ENCODE data around the gene EGFL6.

Gene EGFL6

DNA sequence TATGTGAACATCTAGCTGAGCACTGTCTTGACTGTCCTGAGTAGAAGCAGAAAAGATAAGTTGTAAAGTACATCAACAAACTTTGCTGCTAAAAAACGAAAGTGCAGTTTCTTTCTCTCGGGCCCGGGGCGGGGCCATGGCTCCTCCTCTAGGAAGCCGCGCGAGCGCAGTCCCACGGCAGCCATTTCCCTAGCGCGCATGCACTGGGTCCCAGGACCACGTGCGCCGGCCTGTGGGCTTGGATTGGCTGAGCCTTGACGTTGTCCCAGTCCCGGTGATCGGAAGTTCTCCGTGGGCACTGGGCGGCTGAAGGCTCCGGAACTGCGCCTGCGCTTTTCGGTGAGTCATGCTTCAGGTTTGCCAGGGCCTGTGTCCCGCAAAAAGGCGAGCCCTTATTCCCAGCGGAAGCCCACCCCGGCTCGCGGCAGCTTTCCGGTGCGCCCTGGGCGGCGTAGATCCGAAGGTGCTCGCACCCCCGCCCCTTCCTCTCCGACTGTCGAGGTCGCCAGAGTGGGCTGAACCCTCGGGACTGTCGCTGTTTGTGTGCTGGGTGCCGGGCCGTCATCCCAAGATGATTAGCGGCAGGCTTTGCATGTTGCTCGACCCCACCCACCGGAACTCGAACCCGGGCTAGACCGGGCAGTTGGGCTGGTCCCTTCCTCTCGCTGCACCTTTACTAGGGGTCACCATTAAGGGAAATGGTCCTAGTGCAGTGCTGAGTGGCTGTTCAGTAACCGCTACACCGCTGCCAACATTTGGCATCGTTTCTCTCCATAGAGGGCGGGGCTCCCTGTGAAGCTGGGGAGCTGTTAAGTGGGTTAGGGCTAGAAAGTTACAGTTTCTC lies 83.7 kb downstream of the EGFL6 start, which contains the start of gene TCEANC:
TSS of gene TCEANC (plus strand) at position 292 of the 844 bp plus-strand sequence. CDS start 9,368 bp downstream, outside the sequence.
- no peaks in the 10 kb centered on the region for H3K27me3 ChIP-seq (ENCODE audit: control insufficient read depth, low read length)
- peak within 1 kb of the TSS; percentile 68 for H3K4me2 ChIP-seq (ENCODE audit: low read length)
- 0 out of 2 replicates have a peak, but pooled peaks cover under 1% of the 10 kb centered on the region for H3F3A ChIP-seq (ENCODE audit: control insufficient read depth, insufficient read depth)
- H3K27ac ChIP-seq (ENCODE audit: low read depth, low read length), result peak within 1 kb of the TSS; percentile 68
- H4K20me1 ChIP-seq (ENCODE audit: control insufficient read depth, insufficient read depth, low read depth, low read length), result no peaks in the 10 kb centered on the region
- peak within 1 kb of the TSS; percentile 92 for H3K4me3 ChIP-seq (ENCODE audit: low read length)
- H3K36me3 ChIP-seq (ENCODE audit: control insufficient read depth, low read length), result no peaks in the 10 kb centered on the region; the same call in 1 of the 2 replicates
- peaks cover 24% of the 10 kb centered on the region for H3K4me1 ChIP-seq (ENCODE audit: control insufficient read depth, low read length)
- H3K9me2 ChIP-seq (replicated peaks; ENCODE audit: control insufficient read depth, low read length), result no peaks in the 10 kb centered on the region
- H3K79me2 ChIP-seq (ENCODE audit: control insufficient read depth, low read length), result peaks cover 19% of the 10 kb centered on the region
- no peaks in the 10 kb centered on the region for H3K9me3 ChIP-seq (ENCODE audit: control insufficient read depth, insufficient read depth, low read length)
- TF ChIP-seq, protein P1, sequence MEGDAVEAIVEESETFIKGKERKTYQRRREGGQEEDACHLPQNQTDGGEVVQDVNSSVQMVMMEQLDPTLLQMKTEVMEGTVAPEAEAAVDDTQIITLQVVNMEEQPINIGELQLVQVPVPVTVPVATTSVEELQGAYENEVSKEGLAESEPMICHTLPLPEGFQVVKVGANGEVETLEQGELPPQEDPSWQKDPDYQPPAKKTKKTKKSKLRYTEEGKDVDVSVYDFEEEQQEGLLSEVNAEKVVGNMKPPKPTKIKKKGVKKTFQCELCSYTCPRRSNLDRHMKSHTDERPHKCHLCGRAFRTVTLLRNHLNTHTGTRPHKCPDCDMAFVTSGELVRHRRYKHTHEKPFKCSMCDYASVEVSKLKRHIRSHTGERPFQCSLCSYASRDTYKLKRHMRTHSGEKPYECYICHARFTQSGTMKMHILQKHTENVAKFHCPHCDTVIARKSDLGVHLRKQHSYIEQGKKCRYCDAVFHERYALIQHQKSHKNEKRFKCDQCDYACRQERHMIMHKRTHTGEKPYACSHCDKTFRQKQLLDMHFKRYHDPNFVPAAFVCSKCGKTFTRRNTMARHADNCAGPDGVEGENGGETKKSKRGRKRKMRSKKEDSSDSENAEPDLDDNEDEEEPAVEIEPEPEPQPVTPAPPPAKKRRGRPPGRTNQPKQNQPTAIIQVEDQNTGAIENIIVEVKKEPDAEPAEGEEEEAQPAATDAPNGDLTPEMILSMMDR (IDR thresholded peaks at IDR 0.05; ENCODE audit: low read depth, low read length, poor library complexity, severe bottlenecking), result no peak
- no peak for TF ChIP-seq EZH2phosphoT487 (IDR thresholded peaks at IDR 0.05; ENCODE audit: borderline replicate concordance, low read length)

DNA sequence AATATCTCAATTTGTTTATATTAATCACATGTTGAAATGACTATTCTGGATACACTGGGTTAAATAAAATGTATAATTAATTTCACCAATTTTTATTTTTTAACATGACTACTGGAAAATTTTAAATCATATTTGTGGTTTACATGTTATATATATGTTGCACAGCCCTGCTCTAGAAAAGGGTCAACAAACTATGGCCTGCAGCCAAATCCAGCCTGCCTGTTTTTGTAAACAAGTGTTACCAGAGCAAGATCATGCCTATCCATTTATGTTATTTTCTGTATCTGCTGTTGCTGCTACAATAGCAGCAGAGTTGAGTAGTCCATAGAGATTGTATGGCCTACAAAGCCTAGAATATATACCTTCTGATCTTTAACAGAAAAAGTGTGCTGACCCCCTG lies 84.7 kb downstream of the EGFL6 start:
- peak overlapping the region; percentile 68; the same call in 1 of the 2 replicates for H3K27ac ChIP-seq (ENCODE audit: low read depth, low read length)
- H4K20me1 ChIP-seq (ENCODE audit: control insufficient read depth, insufficient read depth, low read depth, low read length), result no peaks in the 10 kb centered on the region
- H3K36me3 ChIP-seq (ENCODE audit: control insufficient read depth, low read length), result no peaks in the 10 kb centered on the region; the same call in 1 of the 2 replicates
- H3K4me3 ChIP-seq (ENCODE audit: low read length), result peak overlapping the region; percentile 92
- H3K79me2 ChIP-seq (ENCODE audit: control insufficient read depth, low read length), result peaks cover 19% of the 10 kb centered on the region
- no peak for TF ChIP-seq EZH2phosphoT487 (IDR thresholded peaks at IDR 0.05; ENCODE audit: borderline replicate concordance, low read length)
- TF ChIP-seq, protein P1 (IDR thresholded peaks at IDR 0.05; ENCODE audit: low read depth, low read length, poor library complexity, severe bottlenecking), result no peak
- no peaks in the 10 kb centered on the region for H3K9me2 ChIP-seq (replicated peaks; ENCODE audit: control insufficient read depth, low read length)
- no peaks in the 10 kb centered on the region for H3K27me3 ChIP-seq (ENCODE audit: control insufficient read depth, low read length)
- peak overlapping the region; percentile 68 for H3K4me2 ChIP-seq (ENCODE audit: low read length)
- H3K9me3 ChIP-seq (ENCODE audit: control insufficient read depth, insufficient read depth, low read length), result no peaks in the 10 kb centered on the region
- 0 out of 2 replicates have a peak, but pooled peaks cover 3% of the 10 kb centered on the region for H3F3A ChIP-seq (ENCODE audit: control insufficient read depth, insufficient read depth)
- H3K4me1 ChIP-seq (ENCODE audit: control insufficient read depth, low read length), result peaks cover 32% of the 10 kb centered on the region

DNA sequence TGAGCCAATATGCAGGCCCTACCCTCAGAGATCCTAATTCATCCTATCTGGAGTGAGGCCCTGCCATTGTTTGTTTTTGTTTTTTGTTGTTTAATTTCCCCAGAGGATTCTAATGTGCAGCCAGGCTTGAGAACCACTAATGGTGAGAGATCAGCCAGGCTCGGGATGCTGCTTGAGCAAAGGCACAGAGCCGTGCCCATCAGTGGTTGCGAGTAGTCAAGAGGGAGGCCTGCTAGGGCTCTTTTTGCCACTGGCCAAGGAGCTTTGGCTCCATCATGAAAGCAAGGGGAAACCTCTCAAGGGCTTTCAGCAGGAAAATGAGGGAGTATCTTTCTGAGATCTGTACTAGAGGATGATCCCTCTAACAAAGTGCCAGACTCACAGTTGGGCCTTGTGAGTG lies 86.3 kb downstream of the EGFL6 start:
- no peak overlapping the region for H3K27ac ChIP-seq (ENCODE audit: low read depth, low read length)
- H3F3A ChIP-seq (ENCODE audit: control insufficient read depth, insufficient read depth), result 0 out of 2 replicates have a peak, but pooled peaks cover 3% of the 10 kb centered on the region
- peaks cover 7% of the 10 kb centered on the region for H3K36me3 ChIP-seq (ENCODE audit: control insufficient read depth, low read length)
- H3K27me3 ChIP-seq (ENCODE audit: control insufficient read depth, low read length), result no peaks in the 10 kb centered on the region
- peaks cover 33% of the 10 kb centered on the region for H3K4me1 ChIP-seq (ENCODE audit: control insufficient read depth, low read length)
- H3K4me2 ChIP-seq (ENCODE audit: low read length), result no peak overlapping the region
- H3K4me3 ChIP-seq (ENCODE audit: low read length), result no peak overlapping the region
- TF ChIP-seq, protein P1 (IDR thresholded peaks at IDR 0.05; ENCODE audit: low read depth, low read length, poor library complexity, severe bottlenecking), result no peak
- TF ChIP-seq EZH2phosphoT487 (IDR thresholded peaks at IDR 0.05; ENCODE audit: borderline replicate concordance, low read length), result no peak
- H4K20me1 ChIP-seq (ENCODE audit: control insufficient read depth, insufficient read depth, low read depth, low read length), result no peaks in the 10 kb centered on the region
- no peaks in the 10 kb centered on the region for H3K9me2 ChIP-seq (replicated peaks; ENCODE audit: control insufficient read depth, low read length)
- no peaks in the 10 kb centered on the region for H3K9me3 ChIP-seq (ENCODE audit: control insufficient read depth, insufficient read depth, low read length)
- H3K79me2 ChIP-seq (ENCODE audit: control insufficient read depth, low read length), result peaks cover 19% of the 10 kb centered on the region

Measured in DOHH2 (cell line).